GM10248 (cell line): ENCODE measurements around the gene PNMA8B.

Experiments used
- CTCF ChIA-PET: fragments of 300-600 bp; sonication (Branson Sonifier 250); formaldehyde crosslinking; extraction: SDS; loops from one replicate; lab custom pipeline; 2021; ENCODE audit warnings: antibody characterized with exemption; lab: Yijun Ruan, JAX
- POLR2A ChIA-PET: fragments of 350-650 bp; sonication (Branson Sonifier 250); formaldehyde crosslinking; extraction: SDS; loops from one replicate; lab custom pipeline; 2020; ENCODE audit warnings: antibody characterized with exemption; lab: Yijun Ruan, JAX
- DNase-seq: peaks from one replicate; pipeline ENCODE4 v3.0.0; 2012; ENCODE audit errors: extremely low spot score
- TF ChIP-seq, protein P1 (sequence below): IDR thresholded peaks from 2 replicates; pipeline ENCODE4 v1.5.1; 2012; ENCODE audit warnings: mild to moderate bottlenecking, low read depth; ENCODE audit errors: extremely low read depth, missing control alignments, control extremely low read depth

Gene PNMA8B

DNA sequence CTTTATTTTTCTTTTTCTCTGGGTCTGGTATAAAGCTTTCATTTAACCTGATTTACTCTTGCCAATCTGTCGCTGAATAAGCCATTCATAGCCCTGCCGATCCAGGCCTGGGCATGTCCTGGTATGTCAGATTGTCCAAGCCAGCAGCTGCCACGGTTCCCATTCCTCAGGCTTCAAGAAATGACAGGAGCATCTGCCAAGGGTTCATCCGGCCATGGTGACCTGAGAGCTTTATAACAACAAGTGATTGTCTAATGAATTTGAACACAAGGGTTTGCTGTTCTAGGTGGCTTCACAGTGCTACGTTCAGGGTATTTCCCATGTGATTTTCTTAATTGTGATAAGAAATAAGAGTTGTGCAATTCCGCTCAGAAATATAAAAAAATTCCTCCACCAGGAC lies 44.3 kb downstream of the PNMA8B start:
- CTCF ChIA-PET, result interaction anchor here (1.1 to 1.4 kb wide), 2 partner anchors 31 to 55 kb away, joined by 3 to 4 read pairs; no protein-coding TSS in a partner anchor
- TF ChIP-seq, protein P1, sequence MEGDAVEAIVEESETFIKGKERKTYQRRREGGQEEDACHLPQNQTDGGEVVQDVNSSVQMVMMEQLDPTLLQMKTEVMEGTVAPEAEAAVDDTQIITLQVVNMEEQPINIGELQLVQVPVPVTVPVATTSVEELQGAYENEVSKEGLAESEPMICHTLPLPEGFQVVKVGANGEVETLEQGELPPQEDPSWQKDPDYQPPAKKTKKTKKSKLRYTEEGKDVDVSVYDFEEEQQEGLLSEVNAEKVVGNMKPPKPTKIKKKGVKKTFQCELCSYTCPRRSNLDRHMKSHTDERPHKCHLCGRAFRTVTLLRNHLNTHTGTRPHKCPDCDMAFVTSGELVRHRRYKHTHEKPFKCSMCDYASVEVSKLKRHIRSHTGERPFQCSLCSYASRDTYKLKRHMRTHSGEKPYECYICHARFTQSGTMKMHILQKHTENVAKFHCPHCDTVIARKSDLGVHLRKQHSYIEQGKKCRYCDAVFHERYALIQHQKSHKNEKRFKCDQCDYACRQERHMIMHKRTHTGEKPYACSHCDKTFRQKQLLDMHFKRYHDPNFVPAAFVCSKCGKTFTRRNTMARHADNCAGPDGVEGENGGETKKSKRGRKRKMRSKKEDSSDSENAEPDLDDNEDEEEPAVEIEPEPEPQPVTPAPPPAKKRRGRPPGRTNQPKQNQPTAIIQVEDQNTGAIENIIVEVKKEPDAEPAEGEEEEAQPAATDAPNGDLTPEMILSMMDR, result no peak
- DNase-seq, result no peak
- POLR2A ChIA-PET, result no interaction called here

DNA sequence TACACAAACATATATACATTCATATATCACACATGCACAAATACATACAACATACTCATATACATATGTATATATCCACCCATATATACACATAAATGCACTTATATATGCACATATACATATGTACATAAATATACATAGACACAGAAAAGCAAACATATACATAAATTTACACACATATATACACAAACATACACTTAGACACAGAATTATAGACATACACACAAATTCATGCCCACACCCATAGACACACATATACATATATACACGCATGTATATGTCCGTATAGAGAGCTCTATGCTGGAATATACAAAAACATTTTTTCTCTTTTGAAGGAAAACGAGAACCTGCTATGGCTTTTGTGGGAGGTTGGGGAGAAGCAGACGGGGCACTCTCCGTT lies 44.9 kb downstream of the PNMA8B start:
- POLR2A ChIA-PET, result no interaction called here
- no peak for DNase-seq
- CTCF ChIA-PET, result no interaction called here
- TF ChIP-seq, protein P1, result no peak

DNA sequence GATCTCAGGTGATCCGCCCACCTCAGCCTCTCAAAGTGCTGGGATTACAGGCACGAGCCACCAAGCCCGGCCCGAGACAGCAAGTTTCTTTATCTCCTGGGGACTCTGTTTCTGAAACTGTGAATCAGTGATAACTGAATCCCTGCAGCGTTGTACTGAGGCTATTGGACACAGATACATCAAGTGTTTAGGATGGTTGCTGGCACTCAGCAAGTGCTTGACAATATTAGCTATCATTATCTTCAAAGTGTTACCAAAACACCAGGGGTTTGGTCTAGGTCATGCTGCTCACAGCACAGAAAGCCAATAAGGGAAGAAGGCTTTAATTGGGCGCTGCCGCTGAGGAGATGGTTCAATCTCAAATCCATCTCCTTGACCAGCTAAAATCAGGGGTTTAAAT lies 46.4 kb downstream of the PNMA8B start:
- POLR2A ChIA-PET, result no interaction called here

DNA sequence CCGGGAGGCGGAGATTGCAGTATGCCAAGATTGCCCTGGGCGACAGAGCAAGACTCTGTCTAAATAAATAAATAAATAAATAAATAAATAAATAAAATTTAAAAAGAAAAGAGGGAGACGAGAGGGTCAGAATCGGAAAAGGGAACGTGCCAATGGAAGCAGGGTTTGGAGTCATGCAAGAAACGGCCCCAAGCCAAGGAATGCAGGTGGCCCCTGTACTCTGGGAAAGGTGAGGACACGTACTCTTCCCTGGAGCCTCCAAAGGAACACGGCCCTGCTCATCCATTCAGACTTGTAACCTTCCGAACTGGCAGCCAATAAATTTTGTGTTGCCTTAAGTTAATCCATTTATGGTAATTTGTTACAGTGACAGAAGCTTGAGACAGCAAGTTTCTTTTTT lies 47.1 kb downstream of the PNMA8B start:
- CTCF ChIA-PET, result interaction anchor here (1.5 kb wide), 1 partner anchor 53 kb away, joined by 4 read pairs; no protein-coding TSS in a partner anchor
- POLR2A ChIA-PET, result no interaction called here
- TF ChIP-seq, protein P1, result no peak

More for the DNA sequence above, 46.4 kb downstream of the PNMA8B start:
- DNase-seq, result no peak
- CTCF ChIA-PET, result interaction anchor here (1.5 kb wide), 1 partner anchor 53 kb away, joined by 4 read pairs; no protein-coding TSS in a partner anchor
- TF ChIP-seq, protein P1, result no peak

DNA sequence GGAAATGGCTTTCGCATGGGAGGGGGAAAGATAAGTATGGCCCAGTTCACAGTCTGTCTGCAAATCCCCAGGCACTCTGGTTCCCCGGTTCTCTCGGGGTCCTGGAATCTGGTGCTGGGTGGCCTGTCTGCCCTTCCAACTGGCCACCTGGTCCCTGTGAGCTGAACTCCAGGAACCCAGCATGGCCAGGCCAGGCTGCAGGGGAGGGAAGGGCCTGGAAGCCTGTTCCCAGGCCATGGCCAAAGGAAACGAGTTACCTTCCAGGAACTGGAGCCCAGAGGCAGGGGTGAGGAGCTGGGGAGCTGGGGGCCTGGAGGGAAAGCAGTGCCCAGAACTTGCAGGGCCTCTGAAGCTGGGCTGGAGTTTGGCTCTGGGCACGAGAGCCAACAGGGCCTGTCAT lies 47.8 kb downstream of the PNMA8B start:
- TF ChIP-seq, protein P1, result no peak
- ChIA-PET CTCF (interaction anchor here (0.7 to 1.6 kb wide), 2 partner anchors 30 to 50 kb away, joined by 3 read pairs; no protein-coding TSS in a partner anchor), POLR2A (no interaction called here)
- no peak for DNase-seq

More for the DNA sequence above, 47.1 kb downstream of the PNMA8B start:
- DNase-seq, result no peak

DNA sequence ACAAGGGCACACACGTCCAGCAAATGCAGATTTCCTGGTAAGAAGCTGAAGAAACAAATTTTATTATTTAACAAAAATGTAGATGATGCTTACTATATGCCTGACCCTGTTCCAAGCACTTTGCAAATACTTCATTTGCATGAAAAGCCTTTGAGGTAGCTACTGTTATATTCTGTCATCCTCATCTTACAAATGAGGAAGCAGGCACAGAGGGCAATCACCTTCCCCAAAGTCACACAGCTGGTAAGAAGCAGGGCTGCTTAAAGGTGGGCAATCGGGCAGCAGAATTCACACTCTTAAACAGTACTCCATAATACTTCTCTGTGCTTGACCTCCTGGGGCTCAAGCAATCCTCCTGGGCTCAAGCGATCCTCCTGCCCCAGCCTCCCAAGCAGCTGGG lies 48.7 kb downstream of the PNMA8B start:
- no peak for DNase-seq
- TF ChIP-seq, protein P1, result no peak
- CTCF ChIA-PET, result interaction anchor here (1.6 to 1.9 kb wide), 2 partner anchors 10 to 49 kb away, joined by 3 to 4 read pairs; no protein-coding TSS in a partner anchor
- POLR2A ChIA-PET, result no interaction called here
